ENCODE data around the gene FERMT1.
"Not testable (repeated sequence)": the region's sequence is repeated elsewhere in the genome, so short reads cannot be mapped to it uniquely, and the experiment has no call there.

FERMT1 gene

GRCh38 chr20:6036213-6036612 lies 86.6 kb downstream of the FERMT1 start:
- no peak for DNase-seq

GRCh38 chr20:6034134-6034969 lies 88.5 kb downstream of the FERMT1 start:
- DNase-seq, result no peak

- DNase-seq, result not testable (repeated sequence)
Measured at GRCh38 chr20:6032907-6033306, 89.9 kb downstream of the FERMT1 start.

GRCh38 chr20:6030453-6031080 lies 92.3 kb downstream of the FERMT1 start:
- no peak for DNase-seq

GRCh38 chr20:6029538-6029937 lies 93.3 kb downstream of the FERMT1 start:
- no peak for DNase-seq

GRCh38 chr20:6028818-6029217 lies 94.0 kb downstream of the FERMT1 start:
- no peak for DNase-seq

- DNase-seq, result no peak
Measured at GRCh38 chr20:6026051-6026450, 96.8 kb downstream of the FERMT1 start.

Measured in NCI-H1048 (cell line).